ENCODE measurements around the gene ZNF281.
"Not testable (repeated sequence)": the region's sequence is repeated elsewhere in the genome, so short reads cannot be mapped to it uniquely, and the experiment has no call there.

Gene ZNF281, protein sequence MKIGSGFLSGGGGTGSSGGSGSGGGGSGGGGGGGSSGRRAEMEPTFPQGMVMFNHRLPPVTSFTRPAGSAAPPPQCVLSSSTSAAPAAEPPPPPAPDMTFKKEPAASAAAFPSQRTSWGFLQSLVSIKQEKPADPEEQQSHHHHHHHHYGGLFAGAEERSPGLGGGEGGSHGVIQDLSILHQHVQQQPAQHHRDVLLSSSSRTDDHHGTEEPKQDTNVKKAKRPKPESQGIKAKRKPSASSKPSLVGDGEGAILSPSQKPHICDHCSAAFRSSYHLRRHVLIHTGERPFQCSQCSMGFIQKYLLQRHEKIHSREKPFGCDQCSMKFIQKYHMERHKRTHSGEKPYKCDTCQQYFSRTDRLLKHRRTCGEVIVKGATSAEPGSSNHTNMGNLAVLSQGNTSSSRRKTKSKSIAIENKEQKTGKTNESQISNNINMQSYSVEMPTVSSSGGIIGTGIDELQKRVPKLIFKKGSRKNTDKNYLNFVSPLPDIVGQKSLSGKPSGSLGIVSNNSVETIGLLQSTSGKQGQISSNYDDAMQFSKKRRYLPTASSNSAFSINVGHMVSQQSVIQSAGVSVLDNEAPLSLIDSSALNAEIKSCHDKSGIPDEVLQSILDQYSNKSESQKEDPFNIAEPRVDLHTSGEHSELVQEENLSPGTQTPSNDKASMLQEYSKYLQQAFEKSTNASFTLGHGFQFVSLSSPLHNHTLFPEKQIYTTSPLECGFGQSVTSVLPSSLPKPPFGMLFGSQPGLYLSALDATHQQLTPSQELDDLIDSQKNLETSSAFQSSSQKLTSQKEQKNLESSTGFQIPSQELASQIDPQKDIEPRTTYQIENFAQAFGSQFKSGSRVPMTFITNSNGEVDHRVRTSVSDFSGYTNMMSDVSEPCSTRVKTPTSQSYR

DNA sequence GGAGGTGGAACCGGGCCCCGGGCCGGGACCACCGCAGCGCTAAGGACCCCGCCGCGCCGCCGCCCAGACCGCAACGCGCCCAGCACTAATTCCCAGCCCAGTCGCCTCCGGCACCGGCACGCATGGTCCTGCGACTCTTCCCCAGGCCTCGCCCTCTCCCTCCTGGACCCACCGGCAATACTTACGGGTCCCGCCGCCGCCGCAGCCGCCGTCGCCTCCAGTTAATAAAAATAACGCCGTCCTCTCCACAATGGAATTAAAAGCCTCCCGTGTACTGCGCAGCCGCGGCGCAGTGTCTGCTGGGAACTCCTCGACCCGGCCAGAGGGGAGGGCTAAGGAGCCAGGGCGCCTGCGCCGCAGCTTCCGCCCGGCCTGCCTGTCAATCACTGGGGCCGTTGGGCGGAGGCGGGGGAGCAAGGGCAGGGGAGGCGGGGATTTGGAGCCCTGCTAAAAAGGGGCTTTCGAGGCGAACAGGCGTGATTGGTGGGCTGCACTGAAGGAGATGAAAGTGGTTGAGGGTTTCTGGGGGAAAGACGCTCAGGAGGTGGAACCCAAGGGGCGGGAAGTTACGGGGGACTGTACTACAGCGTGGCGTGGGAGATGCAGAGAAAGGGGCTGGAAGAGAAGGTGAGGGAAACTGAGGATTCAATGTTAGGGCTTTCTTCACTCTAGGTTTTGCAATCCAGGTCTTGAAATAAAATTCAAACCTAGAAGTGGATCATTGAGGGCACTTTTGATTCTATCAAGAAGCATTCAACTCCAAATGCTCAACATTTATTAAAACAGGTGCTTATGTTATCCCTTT, at the start of gene ZNF281:
ZNF281 (minus strand) TSS at position 276 of the 805 bp plus-strand sequence. CDS start 331 bp downstream, outside the sequence.
- DNase-seq, result peak; percentile 92

DNA sequence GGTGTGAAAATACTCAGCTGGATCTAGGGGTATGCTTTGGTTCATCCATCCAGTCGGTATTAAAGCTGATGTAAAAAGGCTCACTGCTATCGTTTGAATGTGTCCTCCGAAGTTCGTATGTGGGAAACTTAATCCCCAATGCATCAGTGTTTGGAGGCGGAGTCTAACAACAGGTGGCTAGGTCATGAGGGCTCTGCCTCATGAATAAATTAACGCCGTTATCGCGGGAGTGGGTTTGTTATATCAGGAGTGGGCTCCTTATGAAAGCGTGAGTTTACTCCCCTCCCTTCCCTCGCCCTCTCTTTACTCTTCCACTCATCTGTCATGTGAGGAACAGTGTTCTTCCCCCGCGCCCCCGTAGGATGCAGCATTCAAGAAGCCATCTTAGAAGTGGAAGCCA, 48.9 kb upstream of the ZNF281 start:
- no peak for DNase-seq

GRCh38 chr1:200457810-200458209, 48.0 kb upstream of the ZNF281 start:
- no peak for DNase-seq

- no peak for DNase-seq
Measured at GRCh38 chr1:200454425-200454824, 44.6 kb upstream of the ZNF281 start.

- DNase-seq, result no peak
Measured at GRCh38 chr1:200453553-200453905, 43.7 kb upstream of the ZNF281 start.

GRCh38 chr1:200452850-200453552, 43.2 kb upstream of the ZNF281 start:
- DNase-seq, result no peak

GRCh38 chr1:200448034-200448762, 38.4 kb upstream of the ZNF281 start:
- no peak for DNase-seq

DNA sequence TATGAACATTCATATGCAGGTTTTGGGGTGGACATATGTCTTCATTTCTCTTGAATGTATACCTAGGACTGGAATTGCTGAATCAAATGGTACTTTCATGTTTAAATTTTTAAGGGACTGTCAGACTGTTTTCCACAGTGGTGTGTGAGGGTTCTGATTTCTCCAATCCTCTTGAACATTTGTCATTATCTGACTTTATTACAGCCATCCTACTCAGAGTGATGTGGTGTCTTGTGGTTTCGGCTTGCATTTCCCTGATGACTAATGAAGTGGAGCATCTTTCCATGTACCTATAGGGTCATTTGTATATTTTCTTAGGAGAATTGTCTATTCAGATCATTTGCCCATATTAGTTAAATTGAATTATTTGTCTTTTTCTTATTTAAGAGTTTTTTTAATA, 35.4 kb upstream of the ZNF281 start:
- no peak for DNase-seq

DNA sequence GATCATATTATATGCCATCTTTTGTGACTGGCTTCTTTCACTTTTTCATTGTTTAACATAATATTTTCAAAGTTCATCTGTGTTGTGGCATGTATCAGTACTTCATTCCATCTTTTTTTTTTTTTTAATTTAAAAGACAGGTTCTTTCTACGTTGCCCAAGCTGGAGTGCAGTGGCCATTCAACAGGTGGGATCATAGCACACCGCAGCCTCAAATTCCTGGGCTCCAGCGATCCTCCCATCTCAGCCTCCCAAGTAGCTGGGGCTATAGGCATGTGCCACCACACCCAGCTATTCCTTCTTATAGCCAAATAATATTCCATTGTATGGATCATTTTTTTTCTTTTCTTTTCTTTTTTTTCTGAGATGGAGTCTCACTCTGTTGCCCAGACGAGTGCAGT, 34.6 kb upstream of the ZNF281 start:
- no peak for DNase-seq

GRCh38 chr1:200443860-200444259, 34.0 kb upstream of the ZNF281 start:
- no peak for DNase-seq

- no peak for DNase-seq
Measured at GRCh38 chr1:200442537-200443156, 32.8 kb upstream of the ZNF281 start.

- DNase-seq, result no peak
Measured at GRCh38 chr1:200442023-200442422, 32.2 kb upstream of the ZNF281 start.

GRCh38 chr1:200438911-200439310, 29.1 kb upstream of the ZNF281 start:
- DNase-seq, result no peak

DNA sequence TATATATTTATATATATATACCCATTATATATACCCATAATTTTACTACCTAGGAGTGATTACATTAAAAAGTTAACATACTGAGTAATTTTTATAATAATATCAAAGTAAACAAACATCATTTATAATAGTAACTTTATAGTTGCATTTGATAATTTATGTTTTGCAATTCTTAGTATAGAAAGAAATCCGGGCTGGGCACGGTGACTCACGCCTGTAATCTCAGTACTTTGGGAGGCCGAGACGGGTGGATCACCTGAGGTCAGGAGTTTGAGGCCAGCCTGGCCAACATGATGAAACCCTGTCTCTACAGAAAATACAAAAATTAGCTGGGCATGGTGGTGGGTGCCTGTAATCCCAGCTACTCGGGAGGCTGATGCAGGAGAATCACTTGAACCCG, 28.6 kb upstream of the ZNF281 start:
- not testable (repeated sequence) for DNase-seq

DNA sequence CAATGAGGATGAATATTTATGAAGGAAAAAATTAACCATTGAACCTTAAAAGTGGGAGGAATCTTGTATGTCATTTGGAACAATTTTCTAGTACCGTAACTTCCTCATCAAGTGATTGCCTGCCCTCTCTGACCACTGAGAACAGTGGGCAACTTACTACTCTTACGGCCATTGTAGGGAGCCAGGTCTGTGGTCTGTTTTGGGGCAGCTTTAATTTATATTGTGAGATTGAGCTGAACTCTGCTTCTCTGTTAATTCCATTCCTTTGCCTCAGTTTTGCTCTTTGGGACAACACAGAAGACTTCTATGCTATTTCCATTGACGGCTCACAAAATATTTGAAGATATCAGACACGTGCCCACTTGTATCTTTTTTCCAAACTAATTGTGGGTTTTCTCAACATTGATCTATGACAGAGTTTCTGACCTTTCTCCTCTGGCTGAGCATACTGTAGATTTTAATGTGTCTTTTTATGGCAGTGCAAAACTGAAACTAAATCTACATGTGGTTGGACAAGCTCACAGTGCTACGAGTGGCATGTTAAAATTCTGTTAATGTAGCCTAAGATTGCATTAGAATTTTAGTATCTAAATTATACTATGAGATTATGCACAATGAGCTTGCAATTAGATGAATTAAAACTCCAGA, 27.8 kb upstream of the ZNF281 start:
- DNase-seq, result no peak

DNA sequence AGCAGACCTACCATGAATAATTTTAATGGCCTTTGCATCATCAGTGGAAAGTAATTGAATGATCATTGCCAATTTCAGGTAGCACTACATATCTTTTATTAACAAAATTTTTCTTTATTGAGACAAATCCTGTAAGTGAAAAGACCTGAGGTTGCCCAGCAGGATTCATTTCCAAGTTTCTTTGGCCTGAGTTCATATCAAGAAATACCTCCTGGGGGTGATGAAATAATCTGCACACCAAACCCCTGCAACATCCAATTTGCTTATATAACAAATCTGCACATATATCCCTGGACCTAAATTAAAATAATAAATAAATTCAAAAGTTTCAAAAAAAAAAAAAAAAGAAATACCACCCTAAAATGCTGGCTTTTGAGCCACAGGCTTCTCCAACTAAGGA, 27.3 kb upstream of the ZNF281 start:
- DNase-seq, result no peak

- no peak for DNase-seq
Measured at GRCh38 chr1:200436436-200436835, 26.6 kb upstream of the ZNF281 start.

DNA sequence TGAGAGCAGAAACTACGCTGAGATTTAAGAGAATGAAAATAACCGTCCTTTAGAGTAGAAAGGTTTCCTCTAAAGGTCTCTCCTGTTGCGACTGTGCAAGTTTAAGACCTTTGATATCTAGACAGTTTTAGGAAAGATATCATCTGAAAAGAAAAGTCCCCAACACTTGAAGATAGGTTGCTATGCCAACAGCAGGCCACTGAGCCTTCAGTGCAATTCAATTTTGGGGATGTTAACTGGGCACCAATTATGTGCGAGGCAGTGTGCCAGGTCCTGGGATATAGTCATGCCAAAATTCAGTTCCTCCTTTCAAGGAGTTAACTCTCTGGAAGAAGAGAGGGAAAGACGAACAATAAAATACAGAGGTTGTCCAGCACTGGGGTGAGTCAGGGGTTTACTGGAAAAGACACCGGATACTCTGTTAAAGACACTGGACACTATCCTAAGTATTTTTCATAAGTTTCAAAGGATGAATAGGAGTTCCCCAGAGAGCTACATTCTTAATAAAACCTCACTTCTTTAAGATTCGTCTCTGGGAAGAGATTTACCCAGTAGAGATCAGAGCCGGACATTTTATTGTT, 25.5 kb upstream of the ZNF281 start:
- no peak for DNase-seq

GRCh38 chr1:200433586-200433985, 23.8 kb upstream of the ZNF281 start:
- no peak for DNase-seq

- no peak for DNase-seq
Measured at GRCh38 chr1:200432586-200432985, 22.8 kb upstream of the ZNF281 start.
